T-cell (primary cell): ENCODE data around the gene LHPP. TPM values are rescaled to one million over a fixed set of nuclear protein-coding genes. Genes with fewer than 3 reads are reported as not detected.

Experiments used
- ATAC-seq, 4 experiments: fragments of 200-7000 bp in 3 of 4; fragments of 150-1000 bp in 1 of 4; cut with Tn5 transposase; replicated peaks in 1 of 4; 1 replicate in 3 of 4; 2 replicates in 1 of 4; pipeline ENCODE4 v1.10.0; 2021; ENCODE audit warnings: moderate library complexity in 3 of 4, mild to moderate bottlenecking in 2 of 4, moderate number of reproducible peaks in 1 of 4
- CTCF ChIA-PET, 2 donors: fragments of 300-600 bp; sonication (Branson Sonifier 250); formaldehyde crosslinking; loops; one replicate each; lab custom pipeline; 2022; ENCODE audit warnings: antibody characterized with exemption in 2 of 2; lab: Charles Lee
- POLR2A ChIA-PET, 2 donors: fragments of 300-600 bp; sonication (Branson Sonifier 250); formaldehyde crosslinking; loops; one replicate each; lab custom pipeline; 2022; ENCODE audit warnings: antibody characterized with exemption in 2 of 2; lab: Charles Lee
- DNase-seq, 35 experiments: peaks; one replicate each; pipeline versions ENCODE4 v3.0.0 to v3.0.0-alpha.2; 2013 to 2023
- H3K27ac ChIP-seq: one replicate; pipeline ENCODE4 v1.5.1; 2013; ENCODE audit warnings: low read length
- H3K27me3 ChIP-seq, 2 experiments: replicated peaks in 1 of 2; 1 replicate in 1 of 2; 2 replicates in 1 of 2; pipeline versions ENCODE4 v1.6.1 to v1.7.0; 2013; ENCODE audit warnings: low read length in 1 of 2, mixed read lengths in 1 of 2; ENCODE audit not compliant: control insufficient read depth in 2 of 2, insufficient read depth in 2 of 2; ENCODE audit errors: extremely low read depth in 1 of 2
- H3K36me3 ChIP-seq, 2 donors: 1 replicate in 1 of 2; 2 replicates in 1 of 2; pipeline versions ENCODE4 v1.6.1 to v1.7.0; 2013; ENCODE audit warnings: low read length in 1 of 2; ENCODE audit not compliant: control insufficient read depth in 2 of 2, insufficient read depth in 1 of 2; ENCODE audit errors: extremely low read depth in 1 of 2
- H3K4me1 ChIP-seq, 2 experiments: 1 replicate in 1 of 2; 2 replicates in 1 of 2; pipeline versions ENCODE4 v1.6.1 to v1.7.0; 2013; ENCODE audit warnings: low read length in 2 of 2, mixed read lengths in 1 of 2; ENCODE audit not compliant: insufficient read depth in 2 of 2, control insufficient read depth in 1 of 2; ENCODE audit errors: extremely low read depth in 1 of 2
- H3K4me3 ChIP-seq, 2 donors: 1 replicate in 1 of 2; 2 replicates in 1 of 2; pipeline versions ENCODE4 v1.5.1 to v1.7.0; 2013; ENCODE audit warnings: mild to moderate bottlenecking in 2 of 2, low read length in 1 of 2, moderate library complexity in 1 of 2; ENCODE audit not compliant: control insufficient read depth in 1 of 2; ENCODE audit errors: extremely low read depth in 1 of 2
- H3K9me3 ChIP-seq: 2 replicates; pipeline ENCODE4 v1.7.0; 2013
- H3K27ac Mint-ChIP-seq, 2 donors: one replicate each; pipeline ENCODE4 v1.8.0; 2020 to 2021; ENCODE audit warnings: mild to moderate bottlenecking in 2 of 2, mixed read lengths in 2 of 2
- H3K27me3 Mint-ChIP-seq, 2 donors: one replicate each; pipeline ENCODE4 v1.8.0; 2021 to 2022; ENCODE audit warnings: mixed read lengths in 2 of 2
- H3K36me3 Mint-ChIP-seq: one replicate; pipeline ENCODE4 v1.8.0; 2021; ENCODE audit warnings: mixed read lengths
- H3K4me1 Mint-ChIP-seq, 3 donors: one replicate each; pipeline ENCODE4 v1.8.0; 2020 to 2022; ENCODE audit warnings: mixed read lengths in 3 of 3, mild to moderate bottlenecking in 1 of 3
- H3K4me3 Mint-ChIP-seq, 3 donors: one replicate each; pipeline ENCODE4 v1.8.0; 2020 to 2022; ENCODE audit warnings: mild to moderate bottlenecking in 3 of 3, mixed read lengths in 3 of 3, moderate library complexity in 3 of 3
- H3K9me3 Mint-ChIP-seq, 3 donors: one replicate each; pipeline ENCODE4 v1.8.0; 2020 to 2022; ENCODE audit warnings: mixed read lengths in 3 of 3
- WGBS: methylation state at CpG from one replicate; pipeline ENCODE4 v1.1.5; 2013; ENCODE audit warnings: missing lambda C conversion rate; ENCODE audit not compliant: insufficient coverage; 5-methylcytosine and 5-hydroxymethylcytosine counted together
- total RNA-seq, 35 experiments: library from RNA in 6 of 35; stranded (reverse) in 6 of 35; fragments of 120-200 nt in 1 of 35; gene quantifications; one replicate each; pipeline versions ENCODE4 v1.2.1 to v1.2.4 and lab custom pipeline; 2013 to 2026

Gene LHPP
- total RNA-seq, 5 donors from 2014 or later (not counting 1 experiment from before 2014, with no cell fraction given), result 13.2 to 27.4 (median 22.3) TPM

DNA sequence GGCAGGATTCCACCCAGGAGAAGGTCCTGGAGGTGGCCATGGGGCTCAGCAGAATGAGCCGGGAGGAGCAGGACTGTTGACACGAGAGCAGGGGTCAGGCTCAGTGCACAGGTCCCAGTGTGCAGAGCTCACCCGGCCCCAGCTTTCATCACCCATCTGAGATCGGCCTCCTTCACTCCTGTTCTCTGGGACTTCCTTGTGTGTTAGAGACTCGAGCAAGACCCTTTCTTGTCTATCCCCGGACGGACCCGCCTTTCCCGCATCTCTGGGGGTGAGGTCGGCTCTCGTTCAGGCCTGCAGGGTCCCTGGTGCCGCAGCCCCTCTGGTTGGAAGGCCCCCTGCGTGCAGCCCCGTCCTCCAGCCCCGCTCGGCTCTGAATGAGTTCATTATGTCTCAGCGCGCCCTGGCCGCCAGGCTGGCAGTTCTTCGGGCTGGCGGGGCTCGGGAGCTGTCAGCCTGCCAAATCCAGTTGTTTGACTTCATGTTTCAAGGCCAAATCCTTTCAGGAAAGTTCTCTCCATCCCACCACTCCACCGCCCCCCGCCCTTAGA lies 127.9 kb downstream of the LHPP start:
- Histone ChIP-seq H3K27ac (no peak overlapping the region), H3K4me1 (no peaks in the 10 kb centered on the region), H3K9me3 (no peaks in the 10 kb centered on the region), H3K36me3 (peaks cover 0 to 8% of the 10 kb centered on the region in 2 donors), H3K27me3 (peaks cover 0 to 2% of the 10 kb centered on the region in 2 experiments), H3K4me3 (no peak overlapping the region)
- DNase-seq (no peak), ATAC-seq (no peak)
- Mint-ChIP-seq H3K27me3 (no peaks in the 10 kb centered on the region), H3K4me3 (no peak overlapping the region), H3K36me3 (peaks cover 13% of the 10 kb centered on the region), H3K27ac (no peak overlapping the region), H3K4me1 (peaks cover 0 to 4% (median 0%) of the 10 kb centered on the region in 3 donors), H3K9me3 (peaks cover 0 to 5% (median 3%) of the 10 kb centered on the region in 3 donors)
- WGBS, result 94% methylated on average over 22 of the region's 24 CpGs
- ChIA-PET CTCF (interaction anchor here in 1 of 2 donors (0.6 kb wide), 1 partner anchor 156 kb away, joined by 3 read pairs; no protein-coding TSS in a partner anchor), POLR2A (no interaction called here)

DNA sequence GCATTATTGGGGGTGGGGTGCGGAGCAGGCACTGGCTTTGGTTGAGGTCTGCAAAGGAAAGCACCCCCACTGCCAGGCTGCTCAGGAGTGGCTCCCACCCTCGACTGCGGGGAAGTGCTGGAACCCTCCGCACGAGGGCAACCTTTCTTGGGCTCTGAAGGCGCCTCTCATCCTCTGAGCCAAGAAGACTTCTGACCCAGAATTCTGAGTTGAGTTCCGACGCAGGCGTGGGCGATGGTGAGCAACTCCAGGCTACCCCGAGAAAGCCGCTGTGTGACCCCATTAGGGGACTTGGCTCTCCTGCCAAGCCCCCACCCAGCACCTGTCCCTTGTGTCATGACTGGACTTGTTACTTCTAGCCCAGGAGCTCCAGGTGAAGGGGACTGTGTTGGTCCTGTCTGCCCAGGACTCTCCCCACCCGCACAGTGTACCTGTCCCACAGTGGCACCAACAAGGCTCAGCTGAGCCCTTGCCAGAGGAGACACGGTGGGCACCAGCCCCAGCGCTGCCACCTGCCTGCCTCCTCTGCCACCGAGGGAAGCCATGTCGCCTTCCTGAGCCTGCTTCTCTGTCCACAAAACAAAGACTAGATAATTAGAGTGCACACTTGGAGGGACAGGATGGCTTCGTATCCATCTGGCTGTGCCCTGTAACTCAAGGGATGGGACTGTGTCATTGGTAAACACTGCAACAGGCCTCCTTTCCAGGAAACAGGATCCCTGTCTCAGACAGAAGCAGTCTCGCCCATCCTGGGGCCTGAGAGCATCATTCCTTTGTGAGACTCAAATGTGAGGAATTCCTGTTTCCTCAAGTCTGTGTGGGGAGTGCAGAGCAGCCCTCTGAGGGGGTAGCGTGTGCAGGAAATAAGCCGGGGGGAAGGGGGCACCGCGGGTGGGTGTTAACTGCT lies 128.8 kb downstream of the LHPP start:
- Mint-ChIP-seq H3K4me1 (peaks cover 0 to 4% (median 1%) of the 10 kb centered on the region in 3 donors), H3K4me3 (no peak overlapping the region), H3K27ac (no peak overlapping the region), H3K36me3 (peaks cover 13% of the 10 kb centered on the region), H3K9me3 (peaks cover 0 to 5% (median 3%) of the 10 kb centered on the region in 3 donors), H3K27me3 (no peaks in the 10 kb centered on the region)
- Histone ChIP-seq H3K27me3 (peaks cover 0 to 2% of the 10 kb centered on the region in 2 experiments), H3K27ac (no peak overlapping the region), H3K36me3 (peaks cover 0 to 12% of the 10 kb centered on the region in 2 donors), H3K4me3 (no peak overlapping the region), H3K4me1 (no peaks in the 10 kb centered on the region), H3K9me3 (no peaks in the 10 kb centered on the region)
- POLR2A ChIA-PET, result no interaction called here
- DNase-seq (no peak), ATAC-seq (no peak)
- CTCF ChIA-PET, result interaction anchor here in 1 of 2 donors (0.6 kb wide), 1 partner anchor 155 kb away, joined by 3 read pairs; no protein-coding TSS in a partner anchor
- WGBS, result 95% methylated on average over 22 of the region's 23 CpGs

DNA sequence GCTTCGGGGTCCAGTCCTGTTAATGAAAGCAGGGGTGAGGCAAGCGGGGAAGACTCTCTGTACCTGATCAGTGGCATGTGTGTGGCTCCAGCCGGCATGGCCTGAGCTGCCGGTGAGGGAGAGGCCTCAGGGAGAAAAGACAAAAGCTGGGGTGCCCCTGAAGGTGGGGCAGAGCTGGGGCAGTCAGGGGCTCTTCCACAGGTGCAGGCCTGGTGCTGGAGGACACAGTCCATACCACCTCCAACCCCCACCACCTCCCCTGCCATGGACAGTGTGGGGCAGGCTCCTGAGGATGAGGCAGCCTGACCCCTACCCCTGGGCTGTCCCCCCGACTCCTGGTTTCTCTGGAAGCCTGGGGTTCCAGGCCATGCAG lies 129.5 kb downstream of the LHPP start:
- WGBS, result 90% methylated on average over 3 of the region's 5 CpGs

DNA sequence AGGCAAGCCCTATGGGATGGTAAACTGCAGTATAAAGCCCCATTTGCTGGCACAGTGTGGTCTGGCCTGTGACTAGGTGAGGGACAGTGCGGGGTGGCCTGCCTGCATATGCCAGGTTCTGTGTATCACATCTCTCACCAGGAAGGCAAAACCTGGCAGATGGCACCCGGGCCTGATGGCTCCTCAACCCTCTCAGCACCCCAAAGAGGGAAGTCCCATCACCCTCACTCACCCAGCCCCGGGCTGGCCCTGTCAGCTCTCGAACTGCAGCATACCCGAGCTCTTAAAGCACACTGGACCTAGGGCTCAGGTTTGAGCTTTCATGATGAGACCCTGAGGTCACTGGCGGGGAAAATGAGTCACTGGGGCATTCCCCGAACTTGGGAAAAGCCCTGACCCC lies 130.5 kb downstream of the LHPP start:
- DNase-seq (no peak), ATAC-seq (no peak)
- Mint-ChIP-seq H3K4me3 (no peak overlapping the region), H3K27me3 (no peaks in the 10 kb centered on the region), H3K27ac (no peak overlapping the region), H3K36me3 (peaks cover 13% of the 10 kb centered on the region), H3K9me3 (peaks cover 0 to 5% (median 3%) of the 10 kb centered on the region in 3 donors), H3K4me1 (peaks cover 0 to 6% (median 4%) of the 10 kb centered on the region in 3 donors)
- ChIA-PET CTCF (no interaction called here), POLR2A (no interaction called here)
- no peak overlapping the region for H3K27ac ChIP-seq
- 51% methylated on average over 5 of the region's 7 CpGs for WGBS
- H3K9me3 ChIP-seq, result no peaks in the 10 kb centered on the region
- no peak overlapping the region for H3K4me3 ChIP-seq
- no peaks in the 10 kb centered on the region for H3K4me1 ChIP-seq
- peaks cover 0 to 2% of the 10 kb centered on the region in 2 experiments for H3K27me3 ChIP-seq
- H3K36me3 ChIP-seq, result peaks cover 0 to 12% of the 10 kb centered on the region in 2 donors

More for the DNA sequence above, 129.5 kb downstream of the LHPP start:
- Histone ChIP-seq H3K27ac (no peak overlapping the region), H3K36me3 (peaks cover 0 to 12% of the 10 kb centered on the region in 2 donors), H3K4me3 (no peak overlapping the region), H3K4me1 (no peaks in the 10 kb centered on the region), H3K9me3 (no peaks in the 10 kb centered on the region), H3K27me3 (peaks cover 0 to 2% of the 10 kb centered on the region in 2 experiments)
- DNase-seq, result no peak
- H3K36me3 Mint-ChIP-seq, result peaks cover 13% of the 10 kb centered on the region
- peaks cover 0 to 6% (median 6%) of the 10 kb centered on the region in 3 donors for H3K4me1 Mint-ChIP-seq
- no peak for ATAC-seq
- CTCF ChIA-PET, result no interaction called here
- H3K9me3 Mint-ChIP-seq, result peaks cover 0 to 5% (median 3%) of the 10 kb centered on the region in 3 donors
- POLR2A ChIA-PET, result no interaction called here
- no peak overlapping the region for H3K4me3 Mint-ChIP-seq
- H3K27ac Mint-ChIP-seq, result no peak overlapping the region
- no peaks in the 10 kb centered on the region for H3K27me3 Mint-ChIP-seq

DNA sequence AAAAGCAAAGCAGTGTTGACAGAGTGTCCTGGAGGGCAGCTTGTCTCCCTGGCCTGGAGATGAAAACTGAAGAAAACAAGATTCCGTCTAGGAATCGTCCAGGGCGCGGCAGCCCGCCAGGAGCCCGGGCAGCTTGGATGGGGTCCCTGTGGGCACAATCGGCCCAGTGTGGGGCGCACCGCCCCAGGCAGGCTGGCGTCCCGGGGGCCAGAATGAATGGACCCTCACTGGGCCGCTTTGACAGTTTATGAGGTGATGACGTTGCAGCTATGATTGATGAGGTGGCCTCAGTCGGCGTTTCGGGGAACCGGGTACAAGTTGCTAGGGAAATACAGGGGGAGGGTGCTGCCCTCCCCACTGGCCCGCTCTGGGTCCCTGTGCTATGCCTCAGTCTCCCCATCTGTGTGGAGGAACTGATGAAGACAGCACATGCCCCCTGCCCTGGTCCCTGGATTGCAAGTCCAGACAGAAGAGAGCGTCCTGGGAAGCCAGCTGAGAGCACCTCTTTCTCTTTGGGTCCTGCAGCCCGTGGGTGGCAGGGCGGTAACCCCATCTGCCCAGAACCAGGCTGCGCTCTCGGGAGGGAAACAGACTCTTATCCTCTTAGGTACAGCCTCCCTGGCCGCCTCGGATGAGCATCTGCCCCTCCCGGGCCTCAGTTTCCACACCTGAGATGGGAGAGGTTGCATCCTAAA lies 131.3 kb downstream of the LHPP start:
- Histone ChIP-seq H3K4me1 (no peaks in the 10 kb centered on the region), H3K9me3 (no peaks in the 10 kb centered on the region), H3K27me3 (peaks cover 0 to 3% of the 10 kb centered on the region in 2 experiments), H3K27ac (no peak overlapping the region), H3K4me3 (no peak overlapping the region), H3K36me3 (peaks cover 0 to 12% of the 10 kb centered on the region in 2 donors)
- ATAC-seq (no peak), DNase-seq (no peak)
- H3K36me3 Mint-ChIP-seq, result peaks cover 13% of the 10 kb centered on the region
- H3K4me3 Mint-ChIP-seq, result no peak overlapping the region
- CTCF ChIA-PET, result no interaction called here
- H3K9me3 Mint-ChIP-seq, result peaks cover 0 to 5% (median 3%) of the 10 kb centered on the region in 3 donors
- peaks cover 0 to 6% (median 4%) of the 10 kb centered on the region in 3 donors for H3K4me1 Mint-ChIP-seq
- no peak overlapping the region for H3K27ac Mint-ChIP-seq
- H3K27me3 Mint-ChIP-seq, result no peaks in the 10 kb centered on the region
- POLR2A ChIA-PET, result no interaction called here
- 91% methylated on average over 16 of the region's 26 CpGs for WGBS

DNA sequence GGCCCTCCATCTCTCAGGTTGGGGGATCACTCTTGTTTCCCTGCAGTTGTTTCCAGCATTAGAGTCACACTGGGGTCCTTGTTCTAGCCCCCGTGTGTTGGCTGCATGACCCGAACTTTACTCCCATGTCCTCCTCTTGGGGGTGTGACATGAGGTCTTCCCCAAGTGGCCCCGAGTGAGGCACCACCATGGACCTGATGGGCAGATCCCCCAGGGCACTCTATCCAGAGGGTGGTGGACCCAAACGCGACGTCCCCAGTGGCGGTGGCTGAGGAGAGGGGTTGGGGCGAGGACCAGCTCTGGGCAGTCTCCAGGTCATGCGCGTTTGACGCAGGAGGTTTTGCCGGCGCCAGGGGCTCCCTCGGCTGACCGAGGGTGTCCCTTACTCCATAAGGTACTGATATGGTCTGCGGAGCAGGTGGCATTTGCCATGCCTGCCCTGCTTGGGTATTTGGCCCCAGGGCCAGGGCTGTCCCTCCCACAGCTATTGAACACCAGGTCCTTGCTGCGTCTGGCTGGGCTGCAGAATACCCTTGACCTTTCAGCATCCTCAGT lies 131.9 kb downstream of the LHPP start:
- DNase-seq (no peak), ATAC-seq (no peak)
- Histone ChIP-seq H3K27me3 (peaks cover 0 to 2% of the 10 kb centered on the region in 2 experiments), H3K4me3 (no peak overlapping the region), H3K4me1 (no peaks in the 10 kb centered on the region), H3K9me3 (no peaks in the 10 kb centered on the region), H3K27ac (no peak overlapping the region), H3K36me3 (peaks cover 0 to 12% of the 10 kb centered on the region in 2 donors)
- no peak overlapping the region for H3K4me3 Mint-ChIP-seq
- no peaks in the 10 kb centered on the region for H3K27me3 Mint-ChIP-seq
- POLR2A ChIA-PET, result no interaction called here
- no peak overlapping the region for H3K27ac Mint-ChIP-seq
- CTCF ChIA-PET, result no interaction called here
- peaks cover 0 to 5% (median 3%) of the 10 kb centered on the region in 3 donors for H3K9me3 Mint-ChIP-seq
- peaks cover 13% of the 10 kb centered on the region for H3K36me3 Mint-ChIP-seq
- WGBS, result 95% methylated on average over 6 of the region's 17 CpGs
- H3K4me1 Mint-ChIP-seq, result peaks cover 0 to 9% (median 5%) of the 10 kb centered on the region in 3 donors
